Middle frontal gyrus (tissue), 1 donor: ENCODE data around the gene NMNAT3.
"Not testable (repeated sequence)": the region's sequence is repeated elsewhere in the genome, so short reads cannot be mapped to it uniquely, and the experiment has no call there.

Experiments
- DNase-seq: peaks from one replicate; pipeline ENCODE4 v3.0.0-alpha.2; 2015; ENCODE audit warnings: low spot score; ENCODE audit errors: extremely low spot score

Gene NMNAT3

DNA sequence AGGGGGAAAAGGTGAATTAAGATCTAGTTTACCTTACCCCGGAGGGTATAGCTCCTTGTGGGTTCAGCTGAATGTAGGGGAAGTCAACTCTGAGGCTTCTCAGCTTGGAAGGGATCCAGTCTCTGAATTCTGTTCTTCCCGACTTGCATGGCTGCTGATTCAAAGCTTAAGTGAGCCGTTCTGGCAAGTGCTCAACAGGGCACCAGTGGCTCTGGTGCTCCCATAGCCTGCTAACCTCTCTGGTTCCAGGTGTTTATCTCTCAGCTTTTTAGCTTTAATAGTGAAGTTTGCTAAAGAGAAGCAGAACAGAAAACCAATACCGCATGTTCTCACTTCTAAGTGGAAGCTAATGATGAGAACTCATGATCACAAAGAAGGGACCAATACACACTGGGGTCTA lies 92.0 kb downstream of the NMNAT3 start:
- DNase-seq = no peak

DNA sequence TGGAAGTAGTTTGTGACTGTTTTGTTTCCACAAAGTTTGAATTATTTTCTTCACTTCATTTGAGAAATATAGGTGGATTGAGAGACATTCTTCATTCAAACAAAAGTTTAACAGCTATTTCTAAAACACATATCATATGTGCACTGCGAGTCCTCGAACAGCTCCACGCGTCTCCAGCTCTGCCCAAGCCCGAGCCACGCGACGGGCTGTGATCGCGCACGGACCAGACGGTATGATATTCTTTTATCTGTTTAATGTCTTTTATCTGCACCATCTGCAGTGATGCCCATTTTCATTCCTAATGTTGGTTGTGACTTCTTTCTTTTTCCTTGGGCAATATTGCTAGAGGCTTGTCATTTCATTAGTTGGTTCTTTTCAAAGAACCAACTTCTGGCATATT lies 94.1 kb downstream of the NMNAT3 start:
- DNase-seq = not testable (repeated sequence)

DNA sequence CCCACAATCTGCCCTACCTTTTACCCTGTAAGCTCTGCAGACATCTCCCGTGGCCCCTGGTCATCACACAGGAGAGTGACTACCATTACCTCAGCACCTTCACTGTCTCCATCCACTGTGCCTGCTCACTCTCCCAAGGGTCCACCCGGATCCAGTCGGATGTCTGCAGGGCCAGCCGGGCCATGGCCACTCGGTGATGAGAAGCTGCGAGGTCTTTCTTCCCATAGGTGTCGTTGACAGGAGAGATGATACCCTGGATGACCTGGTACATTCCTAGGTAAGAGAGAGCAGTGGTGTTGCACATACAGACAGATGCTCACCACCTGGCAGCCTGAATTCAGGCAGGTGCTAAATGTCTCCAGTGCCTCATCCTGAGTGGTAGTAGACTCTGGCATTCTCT lies 99.0 kb downstream of the NMNAT3 start:
- no peak for DNase-seq

DNA sequence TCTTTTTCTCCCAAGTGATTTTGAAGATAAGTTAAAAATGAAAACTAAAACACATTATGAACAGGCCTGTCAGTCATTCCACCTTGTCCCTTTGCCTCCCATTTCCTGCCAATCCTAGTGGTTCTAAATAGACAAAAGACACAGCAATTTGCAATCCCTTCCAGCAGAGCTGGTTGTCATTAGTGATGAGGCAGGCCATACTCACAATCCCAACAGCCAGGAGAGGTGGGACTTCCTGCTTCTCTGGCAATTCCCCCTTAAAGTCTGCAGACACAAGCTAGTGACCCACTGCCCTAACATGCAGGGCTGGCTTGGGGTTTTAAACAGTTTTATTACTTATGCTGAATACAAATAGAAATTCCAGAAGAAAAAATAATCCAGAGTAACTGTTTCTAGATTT lies 99.9 kb downstream of the NMNAT3 start:
- no peak for DNase-seq

DNA sequence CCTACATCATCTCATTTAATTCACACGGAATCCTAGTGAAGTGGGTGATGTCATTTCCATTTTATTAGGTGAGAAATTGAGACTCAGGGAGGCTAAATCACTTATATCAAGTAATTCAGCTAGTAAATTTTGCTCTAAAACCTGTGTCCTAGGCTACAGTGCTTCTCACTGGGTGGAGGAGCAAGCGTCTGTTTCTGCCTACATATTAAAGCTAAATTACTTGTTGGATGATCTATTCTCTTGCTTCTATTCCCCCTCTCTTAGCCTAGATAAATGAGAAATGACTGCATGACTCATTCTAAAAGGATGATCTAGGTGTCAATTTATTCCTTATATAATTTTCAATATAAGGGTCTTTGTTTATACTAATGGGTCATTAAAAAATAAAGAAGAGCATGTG lies 100.4 kb downstream of the NMNAT3 start:
- DNase-seq = no peak

DNA sequence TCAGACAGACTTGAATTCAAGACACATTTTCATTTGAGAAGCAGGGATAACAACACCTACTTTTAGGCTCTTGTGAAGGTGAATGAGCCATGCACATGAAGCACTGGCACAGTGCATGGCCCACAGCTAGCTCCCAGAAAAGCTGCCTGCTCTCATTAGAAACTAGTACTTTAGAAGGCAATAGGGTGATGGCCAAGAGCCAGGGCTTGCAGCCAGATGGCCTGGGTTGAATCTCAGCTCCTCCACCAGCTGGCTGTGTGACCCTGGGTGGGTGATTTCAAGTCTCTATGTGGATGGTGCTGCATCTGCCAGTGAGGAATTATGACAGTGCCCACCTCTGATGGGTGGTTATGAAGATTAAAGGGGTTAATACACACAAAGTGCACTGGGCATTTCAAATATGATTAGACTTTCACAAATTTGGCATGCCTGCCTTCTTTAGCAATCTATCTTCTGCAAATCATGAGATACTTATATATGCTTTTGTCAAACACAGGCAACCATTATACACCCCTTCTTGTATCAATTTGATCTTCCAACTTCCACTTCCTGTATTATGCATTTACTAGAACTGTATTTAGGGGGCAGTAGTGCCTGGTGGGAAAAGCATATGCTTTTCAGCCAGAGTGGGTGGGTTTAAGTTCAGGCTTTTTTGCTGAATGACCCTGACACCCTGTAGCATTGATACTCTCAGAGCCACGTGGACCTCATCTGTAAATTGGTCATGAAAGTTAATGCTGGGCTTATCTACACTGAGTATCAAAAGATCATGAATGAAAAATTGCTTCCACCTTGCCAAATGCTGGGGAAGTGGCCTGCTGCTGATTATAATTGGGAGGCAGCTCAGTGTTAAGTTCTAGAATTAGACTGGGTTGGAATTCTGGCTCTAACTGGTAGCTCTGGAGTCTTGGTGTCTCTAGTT lies 103.5 kb downstream of the NMNAT3 start:
- DNase-seq = no peak

DNA sequence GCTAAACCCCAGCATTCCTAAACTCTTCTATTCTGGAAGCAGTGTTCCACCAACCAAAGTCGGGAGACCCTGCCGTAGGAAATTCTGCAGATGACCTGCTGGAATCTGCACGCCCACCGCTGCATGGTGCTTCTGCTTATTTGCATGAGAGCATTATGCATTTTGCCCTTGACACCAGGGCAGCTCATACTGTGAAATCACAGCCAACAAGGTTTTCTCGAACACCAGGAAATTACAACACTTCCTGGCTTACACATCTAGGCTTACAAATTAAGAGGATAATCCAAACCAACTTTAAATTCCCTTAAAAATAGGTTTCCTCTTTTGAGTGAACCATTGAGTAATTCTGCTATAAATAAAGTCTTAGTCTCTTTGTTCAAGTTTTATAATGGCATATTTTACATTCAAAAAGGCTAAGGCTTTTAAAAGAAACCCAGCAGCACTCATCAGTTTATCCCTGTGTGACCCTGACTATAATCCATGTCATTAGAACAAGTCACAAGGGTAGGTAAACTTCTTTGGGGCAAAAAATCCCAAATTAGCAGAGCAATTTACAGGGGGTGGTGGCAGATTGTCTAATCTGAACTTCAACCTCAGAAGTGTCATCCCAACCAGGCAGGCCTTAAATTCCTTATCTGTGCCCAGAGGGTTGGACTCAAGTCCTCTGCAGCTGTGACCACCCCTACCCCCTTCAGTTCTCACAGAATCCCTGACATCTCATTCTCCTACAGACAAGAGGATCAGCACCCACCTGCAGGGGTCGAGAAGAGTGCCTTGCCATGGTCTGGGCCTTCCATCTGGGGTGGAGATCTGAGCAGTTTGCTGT lies 104.7 kb downstream of the NMNAT3 start:
- DNase-seq = no peak

DNA sequence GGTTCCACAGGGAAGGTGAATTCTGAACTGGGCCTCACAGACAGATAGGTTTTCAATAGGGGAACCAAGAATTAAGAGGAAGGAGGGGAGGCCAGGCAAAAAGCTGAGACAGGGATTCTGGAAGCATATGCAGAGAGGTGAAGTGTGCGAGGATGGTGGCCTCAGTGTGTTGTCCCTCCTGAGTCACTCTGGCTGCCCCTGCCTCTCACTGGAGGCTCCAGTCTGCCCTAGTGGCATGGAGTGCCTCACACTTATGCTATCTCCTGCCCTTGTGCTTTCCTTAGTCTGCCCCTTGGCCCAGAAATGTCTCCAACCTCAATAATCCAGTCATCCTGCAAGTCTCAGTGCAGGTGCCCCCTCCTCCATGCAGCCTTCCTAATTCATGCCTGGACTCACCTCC lies 106.1 kb downstream of the NMNAT3 start:
- no peak for DNase-seq

DNA sequence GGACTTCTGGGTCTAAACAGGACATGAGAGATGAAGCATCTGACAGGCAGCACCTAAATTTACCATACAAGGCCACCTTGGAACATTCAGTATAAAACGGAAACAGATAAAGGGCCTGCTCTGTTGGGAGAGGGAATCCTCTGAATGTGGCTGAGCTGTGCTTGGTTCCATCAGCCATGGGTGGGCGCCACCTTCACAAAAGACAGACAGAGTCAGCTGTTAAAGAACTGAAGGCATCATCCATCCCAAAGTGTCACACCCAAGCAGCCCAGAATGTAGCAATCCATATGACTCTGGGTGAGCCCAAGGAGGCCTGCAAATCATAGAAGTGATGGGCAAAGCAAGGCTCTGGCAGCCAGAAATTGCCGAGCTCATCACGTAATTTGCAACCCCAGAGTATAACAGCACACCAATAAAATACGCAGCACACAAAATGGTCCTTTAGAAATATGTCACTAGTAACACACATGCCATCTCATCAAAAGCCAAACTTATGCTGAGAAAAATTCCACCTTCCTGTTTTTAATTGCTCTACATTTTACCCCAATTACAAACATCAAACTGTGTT lies 113.4 kb downstream of the NMNAT3 start:
- no peak for DNase-seq

DNA sequence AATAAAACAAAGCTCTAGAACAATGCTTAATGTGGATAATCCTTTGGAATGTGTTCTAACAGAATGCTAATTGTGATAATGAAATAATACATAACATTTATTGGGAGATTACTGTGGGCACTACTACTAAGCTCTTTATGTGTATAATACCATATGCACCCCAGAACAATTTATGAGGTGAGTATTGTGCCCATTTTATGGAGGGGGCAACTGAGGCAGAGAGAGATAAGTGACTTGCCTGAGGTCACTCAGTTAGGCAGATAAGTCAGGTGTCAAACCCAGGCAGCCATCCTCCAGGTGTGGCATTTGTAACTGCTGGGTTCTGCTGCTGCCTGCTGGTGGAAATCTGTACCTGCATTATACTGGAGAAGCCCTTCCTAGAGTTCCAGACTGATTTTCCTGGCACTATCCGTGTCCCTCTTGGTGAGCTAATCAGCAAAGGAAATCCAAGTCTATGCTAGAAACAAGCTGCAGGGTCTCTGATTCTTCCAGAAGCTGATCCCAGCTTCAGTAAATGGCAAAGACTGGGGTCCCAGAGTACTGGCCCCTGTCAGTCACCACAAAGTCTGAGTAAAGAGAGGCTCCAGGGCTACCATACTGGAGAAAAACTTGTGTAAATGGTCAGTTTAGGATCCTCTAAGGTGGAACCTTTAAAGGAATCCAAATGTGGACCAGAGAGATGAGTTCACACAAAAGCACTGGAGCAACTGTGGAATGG lies 115.7 kb downstream of the NMNAT3 start:
- no peak for DNase-seq

DNA sequence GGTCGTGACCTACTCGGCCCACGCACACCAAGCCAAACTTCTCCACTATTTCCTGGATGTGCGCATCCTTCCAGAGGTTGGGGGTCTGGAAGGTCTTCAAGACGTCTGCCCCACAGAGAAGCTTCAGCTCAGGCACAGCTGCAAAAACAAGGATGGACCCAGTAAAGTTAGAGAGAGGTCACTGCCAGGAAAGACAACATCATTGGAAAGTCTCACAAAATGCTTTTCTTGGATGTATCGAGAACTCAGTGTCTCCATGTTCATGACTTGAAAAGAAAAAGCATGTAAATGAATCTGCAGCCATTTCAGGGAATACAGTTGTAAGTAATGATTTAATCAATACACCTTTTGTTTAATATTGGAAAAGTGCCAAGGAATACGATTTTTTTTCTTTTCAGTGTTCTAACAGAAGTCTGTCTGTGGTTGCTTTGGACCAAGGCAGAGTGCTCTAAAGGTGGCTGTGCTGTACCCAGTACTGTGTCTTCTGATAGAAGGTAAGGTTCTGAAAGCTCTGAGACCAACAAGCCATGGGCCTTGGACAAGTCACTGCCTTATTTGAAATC lies 116.4 kb downstream of the NMNAT3 start:
- DNase-seq = no peak

DNA sequence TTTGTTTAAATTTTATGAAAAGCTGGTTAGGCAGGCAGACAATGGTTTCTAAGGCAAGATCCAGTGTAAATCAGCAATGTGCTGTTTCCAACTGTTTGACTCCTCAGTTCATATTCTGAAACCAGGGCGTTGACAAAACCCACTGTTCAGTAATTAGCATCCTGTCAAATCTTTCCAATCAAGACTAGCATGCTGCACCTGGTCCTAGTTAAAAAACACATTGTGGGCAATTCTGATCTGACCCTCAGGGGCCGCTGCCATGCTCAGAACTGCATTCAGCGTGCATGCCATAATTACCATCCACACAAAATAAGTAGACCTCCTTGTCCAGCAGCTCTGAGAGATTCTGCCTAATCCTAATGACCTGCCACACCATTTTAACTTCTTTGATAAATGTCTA lies 117.4 kb downstream of the NMNAT3 start:
- no peak for DNase-seq

DNA sequence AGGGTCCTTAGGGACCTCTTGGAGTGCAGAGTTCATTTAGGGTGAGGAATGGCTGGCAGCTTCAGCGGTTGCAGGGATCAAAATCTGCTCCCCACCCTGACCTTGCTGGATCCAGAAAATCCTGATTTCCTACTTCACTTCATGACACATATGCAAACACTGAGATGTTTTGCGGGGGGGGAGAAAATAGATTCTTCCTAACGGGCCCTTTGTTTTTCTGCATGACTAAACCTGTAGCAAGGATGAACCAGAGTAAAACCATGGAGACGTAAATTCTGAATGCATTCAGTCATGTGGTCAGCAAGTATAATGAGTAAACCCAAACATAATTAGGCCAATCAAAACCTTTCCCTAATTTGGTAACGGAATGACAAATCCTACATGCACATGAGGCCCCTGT lies 118.2 kb downstream of the NMNAT3 start:
- no peak for DNase-seq

DNA sequence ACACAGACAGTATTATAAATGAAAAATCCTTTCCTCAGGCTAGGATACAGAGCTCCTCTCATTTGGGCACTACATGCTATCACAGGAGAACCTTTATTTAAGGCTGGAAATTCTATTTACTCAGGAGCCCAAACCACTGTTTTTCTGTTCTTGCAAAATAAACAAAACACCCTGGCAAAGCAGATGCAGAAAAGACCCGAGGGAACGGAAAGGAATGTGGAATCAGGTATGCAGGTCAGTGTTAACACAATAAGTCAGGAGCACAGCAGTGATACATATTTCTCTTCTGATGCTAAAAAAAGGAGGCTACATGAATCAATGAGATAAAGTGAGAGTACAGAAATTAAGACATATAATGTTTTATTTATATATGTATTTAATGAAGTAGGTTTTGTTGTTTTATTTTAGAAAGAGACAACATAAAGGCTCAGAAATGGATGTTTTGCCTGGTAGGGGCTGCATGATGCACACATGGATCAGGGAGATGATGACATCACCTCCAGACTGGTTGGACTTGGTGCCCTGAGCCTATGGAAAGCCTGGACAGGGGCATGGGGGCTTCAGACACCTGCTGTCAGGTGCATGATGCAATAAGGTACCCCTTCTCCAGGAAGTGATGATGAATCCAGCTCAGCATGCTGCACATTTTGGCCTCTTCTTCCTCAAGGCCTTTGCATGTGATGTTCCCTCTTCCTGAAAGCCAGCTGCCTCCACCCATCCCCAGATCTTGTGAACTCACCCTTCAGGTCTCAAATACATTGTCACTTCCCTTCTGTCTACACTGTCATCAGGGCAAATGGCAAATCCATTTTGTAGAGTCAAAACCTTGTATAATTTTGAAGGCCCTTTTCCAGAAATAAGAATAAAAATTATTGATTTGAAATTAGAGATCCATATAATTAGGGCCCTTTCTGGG lies 119.2 kb downstream of the NMNAT3 start:
- no peak for DNase-seq

DNA sequence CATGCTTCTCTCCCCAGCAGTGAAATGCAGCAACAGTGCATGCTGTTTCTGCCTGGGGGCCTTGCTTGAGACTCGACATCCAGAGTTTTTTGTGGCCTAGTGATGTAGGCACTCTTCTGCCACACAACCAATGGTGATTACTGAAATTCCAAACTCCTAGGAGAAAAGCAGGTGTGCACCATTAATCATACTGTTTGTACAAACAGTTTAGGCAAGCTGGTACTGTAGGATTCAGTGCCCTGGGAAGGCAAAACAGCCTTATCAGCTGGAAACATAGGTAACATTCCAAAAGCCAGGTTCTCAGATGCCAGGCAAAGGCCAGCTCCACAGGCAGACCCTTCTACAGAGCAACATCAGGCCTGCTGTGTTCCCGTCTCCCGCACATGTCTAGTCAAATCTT lies 120.7 kb downstream of the NMNAT3 start:
- no peak for DNase-seq

DNA sequence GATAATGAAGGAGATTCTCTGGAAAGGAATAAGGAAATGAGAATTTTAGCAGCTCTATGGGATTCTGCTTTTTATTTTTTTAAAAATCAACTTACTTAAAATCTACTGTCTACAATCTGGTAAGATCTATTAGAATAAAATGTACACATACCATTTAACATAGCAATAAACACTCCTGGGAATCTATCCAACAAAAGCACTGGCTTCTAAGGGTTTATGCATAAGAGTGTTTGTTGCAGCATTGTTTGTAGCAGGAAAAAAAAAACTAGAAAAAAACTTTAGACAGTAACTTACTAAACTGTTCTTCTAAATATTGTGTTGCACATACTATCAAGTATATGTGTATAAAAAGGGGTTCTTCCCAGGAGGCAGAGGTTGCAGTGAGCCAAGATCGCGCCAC lies 122.5 kb downstream of the NMNAT3 start:
- DNase-seq = no peak

DNA sequence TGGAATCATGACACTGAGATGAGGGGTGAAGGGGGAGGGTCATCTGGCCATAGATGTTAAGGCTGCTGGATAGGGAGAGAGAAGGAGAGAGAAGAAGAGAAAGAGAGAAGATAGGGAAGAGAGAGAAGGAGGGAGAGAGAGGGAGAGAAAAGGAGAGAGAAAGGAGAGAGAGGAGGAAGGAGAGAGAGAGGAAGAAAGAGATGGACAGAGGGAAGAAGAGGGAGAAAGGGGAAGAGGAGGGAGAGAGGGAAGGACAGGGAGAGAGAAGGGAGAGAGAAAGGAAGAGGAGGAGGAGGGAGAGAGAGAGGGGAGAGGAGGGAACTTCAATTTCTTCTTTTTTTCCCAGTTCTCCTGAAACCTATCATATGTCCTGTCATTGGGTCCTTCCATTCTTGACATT lies 123.1 kb downstream of the NMNAT3 start:
- DNase-seq = no peak

DNA sequence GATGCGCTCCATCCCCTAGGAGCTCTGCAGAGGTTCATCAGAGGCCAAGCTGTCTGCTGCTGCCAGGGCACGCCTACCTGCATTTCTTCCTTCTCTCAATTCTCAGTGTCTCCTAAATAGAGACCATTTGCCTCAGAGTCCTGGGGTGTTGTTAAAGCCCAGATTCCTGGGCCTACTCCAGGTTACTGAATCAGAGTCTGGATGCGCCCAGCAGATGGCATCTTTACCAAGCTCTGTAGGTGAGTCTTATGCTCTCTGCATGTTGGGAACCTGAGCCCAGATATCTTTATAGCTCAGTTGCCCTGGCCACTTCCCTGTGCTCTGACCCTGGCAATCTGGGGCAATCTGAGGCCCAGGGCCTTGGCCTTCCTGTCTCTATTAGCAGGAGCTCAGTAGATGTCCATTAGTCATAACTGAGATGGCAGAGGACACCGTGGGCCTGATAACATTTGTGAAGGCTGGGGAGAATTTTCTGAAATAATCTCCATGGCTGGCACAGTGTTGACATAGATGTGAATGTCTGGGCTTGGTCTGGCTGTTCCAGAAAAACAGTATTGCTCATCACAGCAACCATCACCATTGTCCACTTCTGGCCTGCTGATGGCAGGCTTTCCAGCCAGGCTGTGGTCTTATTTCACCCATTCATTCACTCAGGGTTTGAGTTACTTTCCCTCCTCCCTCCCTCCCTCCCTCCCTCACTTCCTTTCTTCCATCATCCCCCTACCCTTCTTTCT lies 125.0 kb downstream of the NMNAT3 start:
- no peak for DNase-seq

DNA sequence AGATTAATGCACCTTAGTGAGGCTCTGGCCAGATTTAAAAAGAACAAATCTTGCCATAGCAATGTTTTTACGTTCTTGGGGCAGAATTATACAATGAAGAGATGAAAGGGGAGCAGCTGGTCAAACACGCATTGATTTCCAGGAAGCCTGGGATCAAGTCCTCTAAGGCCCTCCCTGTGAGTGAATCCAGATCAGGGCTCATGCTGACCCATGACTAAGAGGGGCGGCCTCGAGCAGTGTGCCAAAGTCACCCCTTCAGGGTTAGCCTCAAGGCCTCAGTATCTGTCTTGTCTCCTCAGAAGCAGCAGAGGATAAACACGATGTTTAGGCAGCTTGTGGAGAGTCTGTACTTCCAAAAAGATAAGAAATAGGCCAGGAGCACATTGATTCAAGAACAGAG lies 129.0 kb downstream of the NMNAT3 start:
- no peak for DNase-seq
